ENCODE data around the gene ARRB2. TPM values are rescaled to one million over a fixed set of nuclear protein-coding genes. Genes with fewer than 3 reads are reported as not detected.

The ARRB2 gene
- total and polyA plus RNA-seq, 2 of the 13 experiments (the other 11 are each of a cell fraction or from before 2014, with no cell fraction given): 21.5 to 49.2 TPM

DNA sequence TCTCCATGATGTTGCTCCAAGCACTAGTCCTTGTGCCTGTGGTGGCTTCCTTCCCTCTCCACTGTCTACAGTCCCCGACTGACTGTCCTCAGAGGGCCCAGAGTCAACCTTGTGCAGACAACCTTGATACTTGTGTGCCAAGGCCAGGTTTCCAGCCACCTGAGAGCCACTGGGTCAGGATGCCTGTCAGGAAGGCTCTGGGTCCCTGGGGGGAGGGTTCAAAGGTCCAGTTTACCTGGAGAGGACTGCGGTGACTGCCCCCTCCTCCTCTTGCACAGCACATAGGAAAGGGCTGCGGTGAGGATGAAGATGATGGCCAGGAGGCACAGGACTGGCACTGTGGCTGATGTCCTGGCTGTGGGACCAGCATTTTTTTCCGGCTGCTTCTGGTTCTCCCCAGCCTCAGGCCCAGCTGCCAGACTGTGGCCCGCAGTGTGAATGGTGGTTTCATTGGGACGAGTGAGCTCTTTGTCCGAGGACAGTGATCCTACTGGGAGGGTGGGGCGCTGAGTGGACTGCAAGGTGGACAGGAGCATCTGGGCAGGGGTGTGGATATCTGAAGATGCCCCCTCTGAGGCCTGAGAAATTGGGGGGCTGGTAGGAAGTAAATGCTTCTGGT is 24.5 kb downstream of the ARRB2 start:
- Histone ChIP-seq H3K4me2 (ENCODE audit: low read depth, low read length) (peak overlapping the region; percentile 5; the same call in 1 of the 2 replicates), H3K79me2 (ENCODE audit: insufficient read depth, low read length) (peaks cover 6% of the 10 kb centered on the region), H3K9me3 (ENCODE audit: low read length) (no peaks in the 10 kb centered on the region), H3K27me3 (ENCODE audit: control insufficient read depth in 1 of 2, insufficient read depth in 2 of 2, low read length in 2 of 2) (peaks cover 0 to 2% of the 10 kb centered on the region in 2 experiments; a peak in 2 of 5 replicates), H3K4me1 (ENCODE audit: insufficient read depth, low read length) (peaks cover 69% of the 10 kb centered on the region), H3K27ac (ENCODE audit: extremely low read length, insufficient read depth, low read length) (no peak overlapping the region), H3K9ac (ENCODE audit: insufficient read depth, low read depth, low read length) (no peak overlapping the region), H2AFZ (ENCODE audit: low read length) (no peak overlapping the region), H4K20me1 (ENCODE audit: insufficient read depth, low read length) (no peaks in the 10 kb centered on the region), H3K36me3 (replicated peaks in 1 of 2; ENCODE audit: control insufficient read depth in 1 of 2, insufficient read depth in 2 of 2, low read length in 2 of 2) (no peaks in the 10 kb centered on the region; a peak in 2 of 5 replicates), H3K4me3 (replicated peaks in 1 of 3; ENCODE audit: insufficient read depth in 1 of 3, low read depth in 2 of 3, low read length in 3 of 3) (no peak overlapping the region)
- ChIA-PET POLR2A (interaction anchor here (0.8 to 5.1 kb wide), 4 partner anchors 25 to 54 kb away, joined by 3 to 110 read pairs (median 15); partner anchors contain the start of genes ARRB2, GLTPD2 and TM4SF5), CTCF (ENCODE audit: low intra/inter-chr PET ratio, low total read pairs) (no interaction called here)
- no TSS peak for BruUV-seq (replicated peaks)
- in situ Hi-C loops (cut with HindIII; ENCODE audit: extremely low pct_ligation_motif_present, low pct_unique_long_range_greater_than_20kb) (loop anchor here (5.0 to 10.0 kb wide), 2 partner anchors 50 to 147 kb away; partner anchors contain the start of genes GLTPD2 and VMO1), intact Hi-C loops (cut with micrococcal nuclease; ENCODE audit: unreplicated experiment) (loop anchor here (5.0 kb wide), 1 partner anchor 37 kb away; the partner anchor contains the start of gene TM4SF5)
- 54% methylated on average over 8 of the region's 8 CpGs for WGBS (ENCODE audit: low lambda C conversion rate)
- DNase-seq (ENCODE audit: low spot score) (no peak), ATAC-seq (no peak), FAIRE-seq (peak; percentile 26)
- TF ChIP-seq RXRB (CRISPR knock-in tag; IDR thresholded peaks at IDR 0.05; ENCODE audit: borderline replicate concordance): peak; percentile 82
- TF ChIP-seq NR2F6 (IDR thresholded peaks at IDR 0.05): peak; percentile 37; the same call in 1 of the 2 replicates
- TF ChIP-seq NR2F6 (CRISPR knock-in tag; IDR thresholded peaks at IDR 0.05): peak; percentile 61
- TF ChIP-seq HNF4A (CRISPR knock-in tag; IDR thresholded peaks at IDR 0.05): peak; percentile 83
- TF ChIP-seq KDM2A (CRISPR knock-in tag; IDR thresholded peaks at IDR 0.05; ENCODE audit: borderline replicate concordance, low read depth): peak; percentile 38; the same call in 1 of the 2 replicates
- TF ChIP-seq, protein P1, sequence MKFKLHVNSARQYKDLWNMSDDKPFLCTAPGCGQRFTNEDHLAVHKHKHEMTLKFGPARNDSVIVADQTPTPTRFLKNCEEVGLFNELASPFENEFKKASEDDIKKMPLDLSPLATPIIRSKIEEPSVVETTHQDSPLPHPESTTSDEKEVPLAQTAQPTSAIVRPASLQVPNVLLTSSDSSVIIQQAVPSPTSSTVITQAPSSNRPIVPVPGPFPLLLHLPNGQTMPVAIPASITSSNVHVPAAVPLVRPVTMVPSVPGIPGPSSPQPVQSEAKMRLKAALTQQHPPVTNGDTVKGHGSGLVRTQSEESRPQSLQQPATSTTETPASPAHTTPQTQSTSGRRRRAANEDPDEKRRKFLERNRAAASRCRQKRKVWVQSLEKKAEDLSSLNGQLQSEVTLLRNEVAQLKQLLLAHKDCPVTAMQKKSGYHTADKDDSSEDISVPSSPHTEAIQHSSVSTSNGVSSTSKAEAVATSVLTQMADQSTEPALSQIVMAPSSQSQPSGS (CRISPR knock-in tag; IDR thresholded peaks at IDR 0.05): 0 out of 2 replicates have a peak, but pooled peaks have one; percentile 26
- 0 out of 2 replicates have a peak, but pooled peaks have one; percentile 27 for TF ChIP-seq NRL (CRISPR knock-in tag; IDR thresholded peaks at IDR 0.05; ENCODE audit: borderline replicate concordance)
- TF ChIP-seq SAP130 (CRISPR knock-in tag; IDR thresholded peaks at IDR 0.05; ENCODE audit: low read depth): peak; percentile 64
- peak; percentile 67; the same call in 1 of the 2 replicates for TF ChIP-seq ERF (CRISPR knock-in tag; IDR thresholded peaks at IDR 0.05)
- no peak for TF ChIP-seq ZSCAN21 (CRISPR knock-in tag; IDR thresholded peaks at IDR 0.05; ENCODE audit: borderline replicate concordance)
- no peak for TF ChIP-seq CBX5 (CRISPR knock-in tag; IDR thresholded peaks at IDR 0.05; ENCODE audit: borderline replicate concordance)
- TF ChIP-seq ZBTB7B (CRISPR knock-in tag; IDR thresholded peaks at IDR 0.05): 0 out of 2 replicates have a peak, but pooled peaks have one; percentile 44
- no peak for TF ChIP-seq ARNT (IDR thresholded peaks at IDR 0.05)
- TF ChIP-seq HNF4G (IDR thresholded peaks at IDR 0.05; ENCODE audit: borderline replicate concordance, low read depth, low read length): peak; percentile 47; the same call in 1 of the 2 replicates
- TF ChIP-seq HNF4G (CRISPR knock-in tag; IDR thresholded peaks at IDR 0.05; ENCODE audit: borderline replicate concordance, low read depth): peak; percentile 80; the same call in 1 of the 2 replicates
- no peak for TF ChIP-seq FOXK1 (CRISPR knock-in tag; IDR thresholded peaks at IDR 0.05; ENCODE audit: borderline replicate concordance, low read depth)
- TF ChIP-seq, protein P2, sequence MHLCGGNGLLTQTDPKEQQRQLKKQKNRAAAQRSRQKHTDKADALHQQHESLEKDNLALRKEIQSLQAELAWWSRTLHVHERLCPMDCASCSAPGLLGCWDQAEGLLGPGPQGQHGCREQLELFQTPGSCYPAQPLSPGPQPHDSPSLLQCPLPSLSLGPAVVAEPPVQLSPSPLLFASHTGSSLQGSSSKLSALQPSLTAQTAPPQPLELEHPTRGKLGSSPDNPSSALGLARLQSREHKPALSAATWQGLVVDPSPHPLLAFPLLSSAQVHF (CRISPR knock-in tag; IDR thresholded peaks at IDR 0.05): no peak
- TF ChIP-seq PAF1 (CRISPR knock-in tag; IDR thresholded peaks at IDR 0.05): 0 out of 2 replicates have a peak, but pooled peaks have one; percentile 37
- TF ChIP-seq, protein P3, sequence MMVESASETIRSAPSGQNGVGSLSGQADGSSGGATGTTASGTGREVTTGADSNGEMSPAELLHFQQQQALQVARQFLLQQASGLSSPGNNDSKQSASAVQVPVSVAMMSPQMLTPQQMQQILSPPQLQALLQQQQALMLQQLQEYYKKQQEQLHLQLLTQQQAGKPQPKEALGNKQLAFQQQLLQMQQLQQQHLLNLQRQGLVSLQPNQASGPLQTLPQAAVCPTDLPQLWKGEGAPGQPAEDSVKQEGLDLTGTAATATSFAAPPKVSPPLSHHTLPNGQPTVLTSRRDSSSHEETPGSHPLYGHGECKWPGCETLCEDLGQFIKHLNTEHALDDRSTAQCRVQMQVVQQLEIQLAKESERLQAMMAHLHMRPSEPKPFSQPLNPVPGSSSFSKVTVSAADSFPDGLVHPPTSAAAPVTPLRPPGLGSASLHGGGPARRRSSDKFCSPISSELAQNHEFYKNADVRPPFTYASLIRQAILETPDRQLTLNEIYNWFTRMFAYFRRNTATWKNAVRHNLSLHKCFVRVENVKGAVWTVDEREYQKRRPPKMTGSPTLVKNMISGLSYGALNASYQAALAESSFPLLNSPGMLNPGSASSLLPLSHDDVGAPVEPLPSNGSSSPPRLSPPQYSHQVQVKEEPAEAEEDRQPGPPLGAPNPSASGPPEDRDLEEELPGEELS (CRISPR knock-in tag; IDR thresholded peaks at IDR 0.05): peak; percentile 34; the same call in 1 of the 2 replicates
- TF ChIP-seq, protein P4, sequence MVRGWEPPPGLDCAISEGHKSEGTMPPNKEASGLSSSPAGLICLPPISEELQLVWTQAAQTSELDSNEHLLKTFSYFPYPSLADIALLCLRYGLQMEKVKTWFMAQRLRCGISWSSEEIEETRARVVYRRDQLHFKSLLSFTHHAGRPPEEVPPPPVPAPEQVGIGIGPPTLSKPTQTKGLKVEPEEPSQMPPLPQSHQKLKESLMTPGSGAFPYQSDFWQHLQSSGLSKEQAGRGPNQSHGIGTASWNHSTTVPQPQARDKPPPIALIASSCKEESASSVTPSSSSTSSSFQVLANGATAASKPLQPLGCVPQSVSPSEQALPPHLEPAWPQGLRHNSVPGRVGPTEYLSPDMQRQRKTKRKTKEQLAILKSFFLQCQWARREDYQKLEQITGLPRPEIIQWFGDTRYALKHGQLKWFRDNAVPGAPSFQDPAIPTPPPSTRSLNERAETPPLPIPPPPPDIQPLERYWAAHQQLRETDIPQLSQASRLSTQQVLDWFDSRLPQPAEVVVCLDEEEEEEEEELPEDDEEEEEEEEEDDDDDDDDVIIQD (CRISPR knock-in tag; IDR thresholded peaks at IDR 0.05; ENCODE audit: low read depth): no peak

All from HepG2 (cell line).